ENCODE results near the gene SCARB2.

SCARB2 gene

DNA sequence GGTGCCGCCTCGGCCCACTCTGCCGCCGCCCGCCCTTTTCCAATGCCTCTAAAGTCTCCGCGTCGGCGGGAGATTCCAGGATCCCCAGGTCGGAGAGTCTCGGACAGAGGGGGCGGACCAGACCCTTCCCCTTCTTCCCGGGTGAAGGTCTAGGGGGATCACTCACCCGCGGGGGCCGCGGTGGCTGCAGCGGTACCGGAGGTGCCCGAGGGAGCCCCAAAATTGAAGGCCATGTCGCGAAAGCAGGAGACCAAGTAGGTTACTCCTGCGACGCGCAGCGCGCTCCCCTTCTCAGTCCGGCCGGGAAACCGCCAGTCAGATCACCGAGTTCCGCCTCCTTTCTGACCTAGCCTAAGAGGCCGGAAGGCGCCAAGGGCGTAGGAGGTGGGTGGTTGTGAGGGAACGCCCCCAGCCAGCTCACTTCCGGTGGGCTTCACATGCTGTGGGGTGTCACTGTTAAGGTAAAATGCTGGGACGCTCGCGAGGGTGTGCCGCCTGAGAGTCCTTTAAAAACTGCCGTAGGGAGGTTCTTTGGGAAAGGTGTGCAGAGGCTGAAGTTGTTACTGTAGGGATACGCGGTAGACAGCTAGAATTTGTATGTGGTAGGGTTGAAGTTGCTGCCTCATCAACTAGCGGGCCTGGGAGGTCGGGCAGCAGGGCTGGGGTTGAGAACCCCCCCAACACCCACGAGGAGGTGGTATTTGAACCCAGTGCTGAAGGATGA lies 65.3 kb downstream of the SCARB2 start, which contains the start of gene NUP54:
Gene NUP54, minus strand, starts transcription at position 256 of the 724 bp plus-strand sequence. Its CDS starts 23 bp downstream, at position 233.
- peak; percentile 97 for DNase-seq (ENCODE audit: low spot score)

DNA sequence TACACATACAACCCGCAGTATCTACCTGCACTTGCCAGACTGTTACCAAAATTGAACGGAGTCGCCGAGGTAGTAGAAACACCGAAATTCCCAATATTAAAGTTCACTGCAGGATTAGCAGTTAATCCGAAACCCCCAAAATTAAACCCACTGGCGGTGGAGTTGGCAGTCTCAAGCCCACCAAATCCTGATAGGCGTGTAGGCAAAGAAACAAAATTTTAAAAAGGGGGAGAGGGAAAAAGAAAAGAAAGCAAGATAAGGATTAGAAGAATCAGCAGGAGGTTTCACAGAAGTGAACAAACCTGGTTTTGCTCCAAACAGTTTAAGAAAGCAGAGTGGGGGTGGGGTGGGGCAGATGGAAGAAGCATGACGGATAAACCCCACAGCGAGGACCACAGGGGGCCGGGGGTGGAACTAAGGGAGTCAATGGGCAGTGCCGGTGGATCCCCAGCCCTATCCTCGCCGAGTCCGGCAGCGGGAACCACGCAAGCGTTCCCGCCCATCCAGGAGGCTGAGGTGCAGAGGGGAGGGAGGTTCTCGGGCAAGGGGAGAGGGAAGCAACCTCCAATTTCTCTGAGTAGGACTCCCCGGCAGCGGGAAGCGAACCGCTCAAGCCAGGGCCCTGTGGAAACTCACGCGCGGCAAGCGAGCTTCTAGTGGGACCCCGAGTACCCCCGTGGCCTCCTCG lies 66.0 kb downstream of the SCARB2 start:
- peak; percentile 84 for DNase-seq (ENCODE audit: low spot score)

DNA sequence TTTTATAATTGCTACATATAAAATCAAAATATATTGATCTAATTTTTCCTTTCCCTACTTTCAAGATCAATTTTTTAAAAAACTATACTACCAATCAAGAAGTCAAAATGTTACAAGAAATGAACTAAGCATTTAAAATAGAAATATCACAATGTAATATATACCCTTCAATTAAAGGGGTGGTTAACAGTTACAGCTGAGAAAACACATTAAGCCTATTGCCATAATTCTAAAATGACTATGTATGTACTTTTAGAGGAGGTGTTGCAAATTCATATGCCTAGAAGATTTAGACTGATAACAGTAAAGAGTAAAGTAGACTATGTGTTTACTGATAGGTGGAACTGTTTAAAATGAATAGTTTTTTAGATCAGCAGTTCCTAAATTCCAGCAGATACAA lies 69.1 kb downstream of the SCARB2 start:
- no peak for DNase-seq (ENCODE audit: low spot score)

DNA sequence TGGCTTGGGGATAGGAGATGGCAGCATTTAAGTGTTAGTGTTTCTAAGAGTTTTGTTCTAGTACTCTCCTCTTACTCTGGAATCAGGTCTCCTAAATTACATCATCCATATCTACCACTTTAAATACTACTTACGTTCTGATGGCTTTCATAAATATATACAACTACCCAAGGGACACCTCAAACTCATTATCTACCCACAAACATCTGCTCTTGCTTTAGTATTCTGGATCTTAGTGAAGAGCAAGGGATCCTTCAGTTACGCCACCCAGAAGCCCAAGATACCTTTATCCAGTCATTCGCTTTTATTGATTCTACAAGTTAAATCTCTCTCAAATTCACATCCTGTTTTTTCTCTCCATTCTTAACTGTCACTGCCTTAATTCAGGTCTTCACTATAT lies 72.4 kb downstream of the SCARB2 start:
- DNase-seq (ENCODE audit: low spot score): no peak

DNA sequence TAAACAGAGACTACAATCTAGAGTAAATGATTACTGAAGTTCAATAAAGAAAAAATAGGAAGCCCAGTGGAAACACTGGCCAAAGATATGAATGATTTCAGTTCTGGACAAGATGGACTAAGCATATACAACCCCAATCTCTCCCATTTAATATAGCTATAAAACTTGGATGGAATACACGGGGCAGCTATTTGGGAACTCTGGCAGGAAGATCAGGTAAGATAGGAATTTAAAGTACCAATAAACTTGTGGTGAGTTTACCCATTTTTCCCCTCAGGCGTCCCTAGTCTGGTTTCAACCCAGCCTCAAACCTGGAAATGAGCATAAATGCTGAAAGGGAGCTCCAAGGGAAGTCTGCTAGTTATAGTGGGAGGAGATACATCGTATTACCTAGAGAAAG lies 85.9 kb downstream of the SCARB2 start:
- DNase-seq (ENCODE audit: low spot score): no peak

DNA sequence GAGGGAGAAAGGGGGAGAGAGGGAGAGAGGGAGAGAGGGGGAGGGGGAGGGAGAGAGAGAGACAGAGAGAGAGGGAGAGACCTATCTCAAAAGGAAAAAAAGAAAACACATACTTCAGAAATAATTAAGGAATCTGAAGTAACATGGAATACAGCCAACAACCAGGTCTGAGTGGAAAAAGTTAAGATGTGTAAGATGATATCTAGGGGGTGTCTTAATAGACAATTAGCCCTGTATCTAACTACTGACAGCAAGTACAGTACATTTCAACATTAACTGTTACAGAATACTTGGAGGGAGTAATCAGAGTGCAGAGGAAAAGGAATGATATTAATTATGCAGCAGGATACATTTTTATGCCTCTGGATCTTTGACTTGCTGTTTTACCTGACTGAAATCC lies 87.8 kb downstream of the SCARB2 start:
- DNase-seq (ENCODE audit: low spot score): no peak

DNA sequence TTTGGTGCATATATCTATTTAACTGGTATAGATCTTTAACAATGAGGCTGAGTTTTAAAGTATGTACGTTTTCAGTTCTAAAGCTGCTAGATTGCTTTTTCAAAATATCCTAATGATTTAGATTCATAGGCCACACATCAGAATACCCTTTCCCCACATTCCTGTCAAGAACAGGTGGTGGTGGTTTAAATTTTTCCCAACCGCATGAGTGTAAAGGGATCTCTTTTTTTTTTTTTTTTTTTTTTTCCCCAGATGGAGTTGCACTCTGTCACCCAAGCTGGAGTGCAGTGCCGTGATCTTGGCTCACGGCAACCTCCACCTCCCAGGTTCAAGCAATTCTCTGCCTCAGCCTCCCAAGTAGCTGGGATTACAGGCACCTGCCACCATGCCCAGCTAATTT lies 93.4 kb downstream of the SCARB2 start:
- no peak for DNase-seq (ENCODE audit: low spot score)

DNA sequence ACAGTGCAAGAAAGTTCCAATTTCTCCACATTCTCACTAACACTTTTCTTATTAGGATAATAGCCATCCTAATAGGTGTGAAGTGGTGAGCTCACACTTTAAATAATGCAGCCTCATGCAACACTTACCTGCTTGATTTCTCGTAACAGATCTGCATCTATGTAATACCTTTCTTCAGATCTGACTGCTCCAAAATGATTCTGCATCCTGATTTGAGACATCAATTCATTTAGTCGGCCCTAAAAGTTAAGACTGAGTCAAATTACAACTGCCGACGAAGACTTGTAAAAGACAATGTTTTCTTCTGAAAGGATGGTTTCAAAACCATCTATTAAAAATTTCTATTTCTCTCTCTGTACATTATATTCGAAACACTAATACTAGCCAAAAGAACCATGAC lies 96.1 kb downstream of the SCARB2 start:
- DNase-seq (ENCODE audit: low spot score): no peak

DNA sequence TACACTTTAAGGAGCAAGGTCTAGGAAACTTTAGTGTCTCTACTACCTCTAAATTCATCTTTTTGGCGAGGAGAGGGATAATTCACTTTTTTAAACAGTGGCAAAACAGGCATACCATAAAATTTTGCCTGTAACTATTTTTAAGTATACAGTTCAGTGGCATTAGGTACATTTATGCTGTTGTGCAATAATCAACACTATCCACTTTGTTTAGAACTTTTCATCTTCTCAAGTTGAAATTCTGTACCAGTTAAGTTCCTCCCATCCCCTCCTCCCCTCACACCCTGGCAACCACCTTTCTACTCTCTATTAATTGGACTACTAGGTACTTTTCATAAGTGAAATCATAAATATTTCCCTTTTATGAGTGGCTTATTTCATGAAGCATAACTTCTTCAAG lies 96.8 kb downstream of the SCARB2 start:
- DNase-seq (ENCODE audit: low spot score): no peak

Data from AG20443 (cell line).